Smooth muscle cell (in vitro differentiated cells): ENCODE data around the gene CSNK1G1. TPM values are rescaled to one million over a fixed set of nuclear protein-coding genes. Genes with fewer than 3 reads are reported as not detected.

Experiments used
- DNase-seq: peaks from one replicate; lab custom pipeline; 2025; ENCODE audit not compliant: unreplicated experiment; lab: John Stamatoyannopoulos, UW
- H2AFZ ChIP-seq: fragments of 200-600 bp; sonication (generic); 2 replicates; pipeline ENCODE4 v1.6.0; 2016; ENCODE audit warnings: antibody characterized with exemption, low read depth, mild to moderate bottlenecking
- H3F3A ChIP-seq: fragments of 200-600 bp; sonication (generic); 2 replicates; pipeline ENCODE4 v1.6.0; 2017; ENCODE audit warnings: antibody characterized with exemption, low read depth
- H3K27ac ChIP-seq: fragments of 200-600 bp; sonication (generic); 2 replicates; pipeline ENCODE4 v1.5.1; 2016; ENCODE audit warnings: low read depth, mild to moderate bottlenecking
- H3K27me3 ChIP-seq: fragments of 200-600 bp; sonication (generic); 2 replicates; pipeline ENCODE4 v1.6.1; 2016; ENCODE audit warnings: low read depth, mild to moderate bottlenecking
- H3K36me3 ChIP-seq: fragments of 200-600 bp; sonication (generic); 2 replicates; pipeline ENCODE4 v1.5.1; 2016; ENCODE audit warnings: low read depth
- H3K4me1 ChIP-seq: fragments of 200-600 bp; sonication (generic); 2 replicates; pipeline ENCODE4 v1.5.1; 2016; ENCODE audit warnings: low read depth
- H3K4me2 ChIP-seq: fragments of 200-600 bp; sonication (generic); 2 replicates; pipeline ENCODE4 v1.6.0; 2016; ENCODE audit warnings: mild to moderate bottlenecking
- H3K4me3 ChIP-seq: fragments of 200-600 bp; sonication (generic); 2 replicates; pipeline ENCODE4 v1.5.1; 2016; ENCODE audit warnings: mild to moderate bottlenecking
- H3K79me2 ChIP-seq: fragments of 200-600 bp; sonication (generic); 2 replicates; pipeline ENCODE4 v1.6.0; 2016; ENCODE audit warnings: low read depth, mild to moderate bottlenecking
- H3K9ac ChIP-seq: fragments of 200-600 bp; sonication (generic); 2 replicates; pipeline ENCODE4 v1.6.0; 2016; ENCODE audit warnings: low read depth
- H3K9me3 ChIP-seq: fragments of 200-600 bp; sonication (generic); replicated peaks from 2 replicates; pipeline ENCODE4 v1.5.1; 2016; ENCODE audit warnings: low read depth
- H4K20me1 ChIP-seq: fragments of 200-600 bp; sonication (generic); 2 replicates; pipeline ENCODE4 v1.6.0; 2016; ENCODE audit warnings: low read depth
- CTCF ChIP-seq: fragments of 200-600 bp; sonication (generic); IDR thresholded peaks from 2 replicates; pipeline ENCODE4 v1.5.1; 2017; ENCODE audit warnings: borderline replicate concordance, mild to moderate bottlenecking, antibody characterized with exemption; ENCODE audit not compliant: insufficient read depth, poor library complexity, severe bottlenecking
- WGBS: methylation state at CpG from one replicate; pipeline ENCODE4 v1.1.7; 2016; ENCODE audit warnings: low lambda C conversion rate; 5-methylcytosine and 5-hydroxymethylcytosine counted together
- polyA plus RNA-seq: library from polyadenylated mRNA; unstranded; fragments of >200 nt; fragmentation: Nextera tagmentation; extraction: Ambion mirVana; gene quantifications from 2 replicates; pipeline ENCODE4 v1.2.1, GENCODE V29; 2016
- total RNA-seq: library from RNA; depleted of rRNA; stranded (reverse); fragments of >200 nt; gene quantifications from 2 replicates; pipeline ENCODE4 v1.2.3, GENCODE V29; 2014

Gene CSNK1G1
- total and polyA plus RNA-seq, 2 experiments from 2014 or later = 12.8 to 23.2 TPM

- no peak for DNase-seq
- H3F3A ChIP-seq = peaks cover 20% of the 10 kb centered on the region
- H3K79me2 ChIP-seq = peaks cover 33% of the 10 kb centered on the region
- peak overlapping the region; percentile 93 for H3K9ac ChIP-seq
- H3K36me3 ChIP-seq = no peaks in the 10 kb centered on the region
- H3K27ac ChIP-seq = peak overlapping the region; percentile 99
- no peak for TF ChIP-seq CTCF
- no peaks in the 10 kb centered on the region for H3K9me3 ChIP-seq
- no peak overlapping the region for H3K4me3 ChIP-seq
- H3K4me1 ChIP-seq = peaks cover 9% of the 10 kb centered on the region
- peak overlapping the region; percentile 67 for H3K4me2 ChIP-seq
- H3K27me3 ChIP-seq = no peaks in the 10 kb centered on the region
- H2AFZ ChIP-seq = no peak overlapping the region
- peaks cover 13% of the 10 kb centered on the region for H4K20me1 ChIP-seq
Observed at GRCh38 chr15:64247535-64247905, 108.5 kb downstream of the CSNK1G1 start.

- Histone ChIP-seq H3K36me3 (no peaks in the 10 kb centered on the region), H3K27ac (peak overlapping the region; percentile 99), H3K9me3 (no peaks in the 10 kb centered on the region), H3K27me3 (no peaks in the 10 kb centered on the region), H3K4me3 (no peak overlapping the region), H4K20me1 (peaks cover 15% of the 10 kb centered on the region), H3F3A (peaks cover 20% of the 10 kb centered on the region), H3K4me1 (peaks cover 9% of the 10 kb centered on the region), H3K9ac (peak overlapping the region; percentile 93), H2AFZ (no peak overlapping the region), H3K4me2 (peak overlapping the region; percentile 67), H3K79me2 (peaks cover 34% of the 10 kb centered on the region)
- 42% methylated on average over 9 of the region's 9 CpGs for WGBS
- DNase-seq = no peak
- no peak for TF ChIP-seq CTCF
Observed at GRCh38 chr15:64246364-64247189, 109.4 kb downstream of the CSNK1G1 start.

GRCh38 chr15:64245405-64245804 lies 110.6 kb downstream of the CSNK1G1 start:
- no peak overlapping the region for H3K9ac ChIP-seq
- H3K9me3 ChIP-seq = no peaks in the 10 kb centered on the region
- H3K27me3 ChIP-seq = no peaks in the 10 kb centered on the region
- peaks cover 19% of the 10 kb centered on the region for H3F3A ChIP-seq
- no peaks in the 10 kb centered on the region for H3K36me3 ChIP-seq
- H2AFZ ChIP-seq = no peak overlapping the region
- peaks cover 24% of the 10 kb centered on the region for H4K20me1 ChIP-seq
- no peak overlapping the region for H3K4me2 ChIP-seq
- H3K4me3 ChIP-seq = no peak overlapping the region
- no peak overlapping the region for H3K27ac ChIP-seq
- 97% methylated on average over 4 of the region's 4 CpGs for WGBS
- H3K4me1 ChIP-seq = peaks cover 9% of the 10 kb centered on the region
- no peak for TF ChIP-seq CTCF
- no peak for DNase-seq
- peaks cover 38% of the 10 kb centered on the region for H3K79me2 ChIP-seq

- WGBS = 25% methylated on average over 3 of the region's 3 CpGs
- DNase-seq = no peak
Observed at GRCh38 chr15:64237677-64238076, 118.3 kb downstream of the CSNK1G1 start.

More at GRCh38 chr15:64237677-64238076, 118.3 kb downstream of the CSNK1G1 start:
- no peak overlapping the region for H3K4me2 ChIP-seq
- H3K4me1 ChIP-seq = no peaks in the 10 kb centered on the region
- H3K9ac ChIP-seq = no peak overlapping the region
- H4K20me1 ChIP-seq = peaks cover 96% of the 10 kb centered on the region
- H3K9me3 ChIP-seq = no peaks in the 10 kb centered on the region
- H3K36me3 ChIP-seq = no peaks in the 10 kb centered on the region
- no peaks in the 10 kb centered on the region for H3F3A ChIP-seq
- H3K27ac ChIP-seq = no peak overlapping the region
- no peak for TF ChIP-seq CTCF
- peaks cover 39% of the 10 kb centered on the region for H3K79me2 ChIP-seq
- no peak overlapping the region for H3K4me3 ChIP-seq
- H2AFZ ChIP-seq = no peak overlapping the region
- no peaks in the 10 kb centered on the region for H3K27me3 ChIP-seq
